ENCODE data around the gene CPD. TPM values are rescaled to one million over a fixed set of nuclear protein-coding genes. Genes with fewer than 3 reads are reported as not detected.

The CPD gene
- total RNA-seq, 1 donor from 2014 or later: 26.0 TPM

DNA sequence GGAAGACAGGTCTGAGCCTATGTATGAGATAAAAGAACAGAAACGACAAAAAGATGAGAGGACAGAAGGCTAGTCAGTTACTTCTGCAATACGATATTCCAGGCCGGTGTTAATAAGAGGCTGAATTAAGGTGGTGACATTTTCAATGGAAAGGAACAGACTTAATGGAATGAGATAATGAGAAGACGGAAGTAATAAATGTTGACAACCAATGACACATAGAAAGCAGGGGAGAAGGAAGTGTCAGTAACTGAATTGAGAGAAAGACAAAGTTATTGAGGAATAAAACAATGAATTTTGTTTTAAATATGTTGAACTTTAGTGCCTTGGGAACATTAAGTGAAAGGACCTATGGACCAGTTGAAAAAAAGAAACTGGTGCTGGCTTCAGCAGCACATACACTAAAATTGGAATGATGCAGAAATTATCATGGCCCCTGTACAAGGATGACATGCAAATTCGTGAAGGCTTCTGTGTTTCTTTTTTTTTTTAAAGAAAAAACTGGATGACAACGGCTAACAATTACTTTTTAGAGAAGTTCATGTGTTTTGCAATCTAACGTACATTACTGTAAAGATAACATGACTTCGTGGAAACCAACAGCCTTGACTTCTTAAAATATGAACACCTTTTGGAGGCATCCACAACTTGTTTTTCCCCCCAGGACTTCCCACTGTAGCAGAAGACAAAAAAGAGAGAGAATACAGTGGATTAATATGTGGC, 18.5 kb upstream of the CPD start:
- intact Hi-C loops (cut with micrococcal nuclease): no loop called here
- peaks cover 9% of the 10 kb centered on the region for H3K36me3 Mint-ChIP-seq (ENCODE audit: low read depth)
- no peak for DNase-seq (ENCODE audit: low spot score)
- peaks cover 21% of the 10 kb centered on the region for H3K9me3 Mint-ChIP-seq
- H3K4me3 Mint-ChIP-seq (ENCODE audit: low read depth): no peak overlapping the region
- H3K27me3 Mint-ChIP-seq (ENCODE audit: low read depth): no peaks in the 10 kb centered on the region
- H3K4me1 Mint-ChIP-seq (ENCODE audit: low read depth): peaks cover 23% of the 10 kb centered on the region
- no peak overlapping the region for H3K27ac Mint-ChIP-seq

GRCh38 chr17:30361766-30362279, 16.9 kb upstream of the CPD start:
- Mint-ChIP-seq H3K27ac (no peak overlapping the region), H3K9me3 (peaks cover 21% of the 10 kb centered on the region), H3K4me3 (ENCODE audit: low read depth) (no peak overlapping the region), H3K36me3 (ENCODE audit: low read depth) (peaks cover 9% of the 10 kb centered on the region), H3K4me1 (ENCODE audit: low read depth) (peaks cover 26% of the 10 kb centered on the region), H3K27me3 (ENCODE audit: low read depth) (no peaks in the 10 kb centered on the region)
- DNase-seq (ENCODE audit: low spot score): no peak
- intact Hi-C loops (cut with micrococcal nuclease): no loop called here

GRCh38 chr17:30363715-30364202, 15.0 kb upstream of the CPD start:
- Mint-ChIP-seq H3K27me3 (ENCODE audit: low read depth) (peaks cover 2% of the 10 kb centered on the region), H3K4me3 (ENCODE audit: low read depth) (no peak overlapping the region), H3K36me3 (ENCODE audit: low read depth) (peaks cover 9% of the 10 kb centered on the region), H3K4me1 (ENCODE audit: low read depth) (peaks cover 26% of the 10 kb centered on the region), H3K9me3 (peaks cover 21% of the 10 kb centered on the region), H3K27ac (peak overlapping the region; percentile 58)
- DNase-seq (ENCODE audit: low spot score): peak; percentile 65
- intact Hi-C loops (cut with micrococcal nuclease): loop anchor here (1.0 kb wide), 2 partner anchors 15 to 31 kb away; partner anchors contain the start of gene CPD

GRCh38 chr17:30366536-30366935, 12.2 kb upstream of the CPD start:
- Mint-ChIP-seq H3K36me3 (ENCODE audit: low read depth) (no peaks in the 10 kb centered on the region), H3K27ac (no peak overlapping the region), H3K9me3 (peaks cover 4% of the 10 kb centered on the region), H3K4me1 (ENCODE audit: low read depth) (peaks cover 29% of the 10 kb centered on the region), H3K4me3 (ENCODE audit: low read depth) (no peak overlapping the region), H3K27me3 (ENCODE audit: low read depth) (peaks cover 4% of the 10 kb centered on the region)
- intact Hi-C loops (cut with micrococcal nuclease): no loop called here
- DNase-seq (ENCODE audit: low spot score): no peak

- no peak overlapping the region for H3K4me3 Mint-ChIP-seq (ENCODE audit: low read depth)
- no peaks in the 10 kb centered on the region for H3K9me3 Mint-ChIP-seq
- no peaks in the 10 kb centered on the region for H3K36me3 Mint-ChIP-seq (ENCODE audit: low read depth)
- H3K27me3 Mint-ChIP-seq (ENCODE audit: low read depth): peaks cover 5% of the 10 kb centered on the region
- no peak overlapping the region for H3K27ac Mint-ChIP-seq
- peaks cover 28% of the 10 kb centered on the region for H3K4me1 Mint-ChIP-seq (ENCODE audit: low read depth)
- intact Hi-C loops (cut with micrococcal nuclease): no loop called here
- no peak for DNase-seq (ENCODE audit: low spot score)
These were observed 9.6 kb upstream of the CPD start for GRCh38 chr17:30368912-30369720.

DNA sequence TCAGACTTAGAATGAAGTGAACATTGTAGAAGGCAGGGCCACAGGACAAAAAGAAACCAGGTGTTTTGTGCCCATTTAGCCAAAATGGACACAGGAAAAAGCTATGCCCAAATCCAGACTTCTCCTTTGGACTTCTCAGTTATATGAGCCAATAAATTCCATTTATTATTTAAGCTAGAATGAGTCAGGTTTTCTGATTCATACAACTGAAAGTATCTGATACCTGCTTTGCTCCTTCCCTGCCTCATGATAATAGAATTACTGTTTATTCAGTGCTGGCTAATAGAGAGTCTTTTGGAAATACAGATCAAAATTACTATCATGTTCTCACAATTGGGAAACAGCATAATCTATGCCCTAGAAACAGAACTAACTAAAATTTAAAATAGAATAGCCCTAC, 8.7 kb upstream of the CPD start:
- no peak for DNase-seq (ENCODE audit: low spot score)
- H3K4me1 Mint-ChIP-seq (ENCODE audit: low read depth): peaks cover 25% of the 10 kb centered on the region
- intact Hi-C loops (cut with micrococcal nuclease): no loop called here
- H3K9me3 Mint-ChIP-seq: no peaks in the 10 kb centered on the region
- peaks cover 5% of the 10 kb centered on the region for H3K27me3 Mint-ChIP-seq (ENCODE audit: low read depth)
- no peak overlapping the region for H3K27ac Mint-ChIP-seq
- no peak overlapping the region for H3K4me3 Mint-ChIP-seq (ENCODE audit: low read depth)
- H3K36me3 Mint-ChIP-seq (ENCODE audit: low read depth): no peaks in the 10 kb centered on the region

DNA sequence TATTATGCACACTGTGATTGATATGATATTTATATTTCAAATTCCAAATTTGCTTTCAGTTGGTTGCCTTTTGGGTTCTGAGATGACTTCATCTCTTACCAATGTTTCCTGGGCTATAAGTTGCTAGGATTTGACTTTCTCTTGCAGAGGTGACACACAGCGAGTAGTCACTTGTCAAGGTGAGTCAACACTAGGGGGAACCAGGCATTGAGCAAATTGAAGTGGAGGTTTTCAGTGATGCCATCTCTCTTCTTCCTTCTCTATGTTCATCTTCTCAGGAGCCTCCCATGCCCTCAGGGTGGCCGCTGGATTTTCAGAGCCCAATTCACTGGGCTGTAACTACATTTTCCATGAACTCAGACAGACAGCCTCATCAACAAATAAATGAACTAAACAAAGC, 6.0 kb upstream of the CPD start:
- Mint-ChIP-seq H3K9me3 (no peaks in the 10 kb centered on the region), H3K4me3 (ENCODE audit: low read depth) (no peak overlapping the region), H3K36me3 (ENCODE audit: low read depth) (no peaks in the 10 kb centered on the region), H3K27me3 (ENCODE audit: low read depth) (peaks cover 7% of the 10 kb centered on the region), H3K27ac (no peak overlapping the region), H3K4me1 (ENCODE audit: low read depth) (peaks cover 32% of the 10 kb centered on the region)
- DNase-seq (ENCODE audit: low spot score): no peak
- intact Hi-C loops (cut with micrococcal nuclease): no loop called here

DNA sequence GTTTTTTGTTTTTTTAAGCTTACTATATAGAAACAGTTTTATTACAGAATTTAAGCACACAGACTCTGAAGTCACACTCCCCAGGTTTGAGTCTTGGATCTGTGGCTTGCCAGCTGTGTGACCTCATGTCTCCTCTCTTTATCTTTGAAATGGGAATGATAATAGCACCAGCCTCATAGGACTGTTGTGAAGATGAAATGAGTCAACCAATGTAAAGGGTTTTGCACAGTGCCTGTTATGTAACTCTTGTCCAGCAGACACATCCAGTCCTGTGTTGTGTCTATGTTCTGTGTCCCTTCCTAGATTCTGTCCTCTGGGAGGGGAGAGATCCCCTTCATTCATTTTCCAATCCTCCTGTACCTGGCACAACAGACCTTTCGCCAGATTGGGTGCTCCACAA, 3.1 kb upstream of the CPD start:
- no peak for DNase-seq (ENCODE audit: low spot score)
- H3K9me3 Mint-ChIP-seq: no peaks in the 10 kb centered on the region
- H3K27me3 Mint-ChIP-seq (ENCODE audit: low read depth): peaks cover 4% of the 10 kb centered on the region
- no peak overlapping the region for H3K27ac Mint-ChIP-seq
- intact Hi-C loops (cut with micrococcal nuclease): loop anchor here (5.0 kb wide), 1 partner anchor 102 kb away; the partner anchor contains the start of gene GOSR1
- H3K4me3 Mint-ChIP-seq (ENCODE audit: low read depth): no peak overlapping the region
- H3K36me3 Mint-ChIP-seq (ENCODE audit: low read depth): peaks cover 6% of the 10 kb centered on the region
- peaks cover 48% of the 10 kb centered on the region for H3K4me1 Mint-ChIP-seq (ENCODE audit: low read depth)

DNA sequence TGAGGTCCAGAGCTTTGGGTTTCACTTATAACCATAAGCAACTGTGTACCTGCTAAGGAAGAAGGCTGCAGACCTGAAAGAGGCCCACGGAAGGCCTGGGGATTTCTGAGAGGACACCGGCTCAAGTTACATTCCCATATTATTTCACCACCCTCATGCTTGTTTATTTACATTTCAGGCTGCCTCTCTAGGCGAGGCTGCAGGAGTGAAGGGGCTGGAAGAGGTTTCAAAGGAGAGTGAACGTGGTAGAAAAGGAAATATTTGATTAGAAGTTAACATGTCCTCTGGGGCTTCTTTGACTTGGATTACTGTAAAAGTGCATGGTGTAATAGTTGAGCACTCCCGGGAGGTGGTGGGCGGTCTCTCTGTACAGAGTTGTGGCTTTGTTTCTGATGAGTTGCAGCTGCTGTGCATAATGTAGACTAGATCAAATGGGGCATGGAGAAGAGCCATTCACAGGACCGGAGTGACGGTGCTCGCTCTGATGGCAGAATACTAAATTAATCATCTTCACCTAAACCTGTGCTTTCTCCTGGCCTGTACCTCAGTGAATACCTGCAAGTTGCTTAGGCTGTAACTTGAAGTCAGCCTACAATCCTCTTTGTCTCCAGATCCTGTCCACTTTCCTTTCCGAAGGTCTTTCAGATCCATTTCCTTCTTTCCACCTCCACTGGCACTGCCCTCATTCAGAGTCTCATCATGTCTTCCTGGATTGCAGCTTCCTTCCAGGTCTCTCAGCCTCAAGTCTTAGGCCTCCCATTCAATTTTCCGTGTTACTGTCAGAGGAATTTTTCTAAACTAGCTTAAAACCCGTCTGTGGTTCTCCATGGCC, 1.9 kb upstream of the CPD start:
- no peak overlapping the region for H3K4me3 Mint-ChIP-seq (ENCODE audit: low read depth)
- H3K27ac Mint-ChIP-seq: no peak overlapping the region
- intact Hi-C loops (cut with micrococcal nuclease): loop anchor here (5.0 kb wide), 1 partner anchor 100 kb away; the partner anchor contains the start of gene GOSR1
- peaks cover 55% of the 10 kb centered on the region for H3K4me1 Mint-ChIP-seq (ENCODE audit: low read depth)
- DNase-seq (ENCODE audit: low spot score): no peak
- no peaks in the 10 kb centered on the region for H3K9me3 Mint-ChIP-seq
- peaks cover 4% of the 10 kb centered on the region for H3K27me3 Mint-ChIP-seq (ENCODE audit: low read depth)
- H3K36me3 Mint-ChIP-seq (ENCODE audit: low read depth): peaks cover 12% of the 10 kb centered on the region

- Mint-ChIP-seq H3K4me3 (ENCODE audit: low read depth) (peak overlapping the region; percentile 80), H3K4me1 (ENCODE audit: low read depth) (peaks cover 51% of the 10 kb centered on the region), H3K36me3 (ENCODE audit: low read depth) (peaks cover 12% of the 10 kb centered on the region), H3K27ac (peak overlapping the region; percentile 70), H3K9me3 (no peaks in the 10 kb centered on the region), H3K27me3 (ENCODE audit: low read depth) (peaks cover 4% of the 10 kb centered on the region)
- DNase-seq (ENCODE audit: low spot score): no peak
- intact Hi-C loops (cut with micrococcal nuclease): loop anchor here (1.0 to 5.0 kb wide), 3 partner anchors 13 to 100 kb away; partner anchors contain the start of gene GOSR1
These were observed 1.0 kb upstream of the CPD start for GRCh38 chr17:30377574-30378240.

DNA sequence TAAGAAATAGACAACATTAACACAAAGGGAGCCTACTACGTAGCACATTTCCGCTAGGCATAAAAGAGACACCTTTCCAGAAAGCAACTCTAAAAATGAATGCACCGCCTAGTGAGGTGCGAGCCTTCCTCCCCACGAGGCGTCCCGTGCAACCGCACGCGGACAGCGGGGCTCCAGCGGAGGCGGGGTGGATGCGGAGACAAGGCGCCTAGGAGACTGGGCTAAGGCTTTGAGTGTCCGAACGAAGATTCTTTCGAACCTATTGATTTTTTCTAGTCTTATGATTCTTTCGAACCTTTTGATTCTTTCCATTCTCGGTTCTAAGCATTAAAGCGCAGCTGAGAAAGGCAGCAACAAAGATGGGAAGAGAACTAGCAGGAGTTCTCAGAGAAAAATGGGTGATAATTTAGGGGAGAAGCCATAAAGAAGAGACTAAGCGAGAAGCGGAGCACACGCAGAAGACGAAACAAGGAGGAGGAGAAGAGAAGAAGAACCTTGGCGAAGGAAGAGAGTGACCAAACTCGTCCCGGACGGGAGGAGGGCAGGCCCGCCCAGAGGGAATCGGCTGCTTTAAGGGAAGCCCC, 394 bp upstream of the CPD start:
- intact Hi-C loops (cut with micrococcal nuclease): loop anchor here (1.0 to 5.0 kb wide), 3 partner anchors 14 to 99 kb away; partner anchors contain the start of gene GOSR1
- Mint-ChIP-seq H3K4me1 (ENCODE audit: low read depth) (peaks cover 50% of the 10 kb centered on the region), H3K4me3 (ENCODE audit: low read depth) (peak overlapping the region; percentile 80), H3K9me3 (no peaks in the 10 kb centered on the region), H3K36me3 (ENCODE audit: low read depth) (peaks cover 15% of the 10 kb centered on the region), H3K27ac (peak overlapping the region; percentile 70), H3K27me3 (ENCODE audit: low read depth) (peaks cover 4% of the 10 kb centered on the region)
- peak; percentile 49 for DNase-seq (ENCODE audit: low spot score)

All from activated T-helper 2 cell treated with anti-CD3 and anti-CD28 coated beads, Interferon-gamma antibody, Interleukin-2, Interleukin-4, amounts not matched to agents 10 μg/mL and 5 μg/mL and 100 μg/mL, durations not matched to agents 14 hours and 24 hours and 36 hours (primary cell).